HG03139 (cell line): Measurements from ENCODE around the gene SECISBP2.

ENCODE experiments used
- ATAC-seq: cut with Tn5 transposase; IDR thresholded peaks from one replicate; pipeline ENCODE4 v1.9.1; 2021; ENCODE audit not compliant: unreplicated experiment

The SECISBP2 gene

GRCh38 chr9:89346696-89347095, 28.4 kb downstream of the SECISBP2 start:
- ATAC-seq: no peak

DNA sequence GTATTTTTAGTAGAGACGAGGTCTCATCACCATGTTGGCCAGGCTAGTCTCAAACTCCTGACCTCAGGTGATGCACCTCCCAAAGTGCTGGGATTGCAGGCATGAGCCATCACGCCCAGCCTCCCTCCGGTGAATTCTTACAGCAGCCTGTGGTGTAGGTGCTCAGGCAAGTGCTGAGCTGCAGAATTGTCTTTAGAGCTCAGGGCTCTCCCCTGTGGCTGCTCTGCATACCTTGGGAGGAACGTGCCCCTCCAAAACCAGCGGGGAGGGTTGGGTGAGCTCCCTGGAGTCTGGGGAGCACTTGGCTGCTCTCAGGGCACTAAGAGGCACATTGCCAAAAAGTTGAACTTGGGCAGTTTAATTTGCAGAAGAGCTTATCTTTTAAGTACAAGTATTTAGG, 29.4 kb downstream of the SECISBP2 start:
- ATAC-seq: no peak

GRCh38 chr9:89349607-89350006, 31.3 kb downstream of the SECISBP2 start:
- no peak for ATAC-seq

DNA sequence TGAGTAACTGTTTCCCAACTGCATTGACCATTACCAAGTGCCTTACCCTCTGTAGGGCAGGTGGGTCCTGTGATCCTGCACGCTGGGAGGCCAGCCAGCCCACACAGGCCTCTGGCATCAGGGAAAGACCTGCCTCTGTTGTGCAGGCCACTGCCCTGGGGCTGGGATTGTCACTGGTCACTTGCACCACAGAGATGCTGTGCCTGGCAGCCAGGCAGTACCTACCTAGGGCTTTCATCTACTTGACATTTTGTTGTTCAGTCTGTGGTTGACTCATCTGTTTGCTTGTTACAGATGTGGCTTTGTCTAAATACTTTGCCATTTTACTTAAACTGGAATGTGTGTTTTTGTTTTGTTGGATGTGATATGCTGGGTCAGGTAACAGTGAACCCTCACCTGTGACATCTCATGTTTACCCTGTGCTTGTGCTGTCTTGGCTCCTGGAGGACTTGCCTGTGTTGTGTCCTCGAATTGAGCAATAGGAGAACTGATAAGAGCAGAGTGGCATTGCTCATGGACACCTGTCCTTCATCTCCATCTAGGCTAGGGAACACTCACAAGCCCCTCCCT, 32.8 kb downstream of the SECISBP2 start:
- no peak for ATAC-seq

GRCh38 chr9:89351584-89352300, 33.4 kb downstream of the SECISBP2 start:
- no peak for ATAC-seq

DNA sequence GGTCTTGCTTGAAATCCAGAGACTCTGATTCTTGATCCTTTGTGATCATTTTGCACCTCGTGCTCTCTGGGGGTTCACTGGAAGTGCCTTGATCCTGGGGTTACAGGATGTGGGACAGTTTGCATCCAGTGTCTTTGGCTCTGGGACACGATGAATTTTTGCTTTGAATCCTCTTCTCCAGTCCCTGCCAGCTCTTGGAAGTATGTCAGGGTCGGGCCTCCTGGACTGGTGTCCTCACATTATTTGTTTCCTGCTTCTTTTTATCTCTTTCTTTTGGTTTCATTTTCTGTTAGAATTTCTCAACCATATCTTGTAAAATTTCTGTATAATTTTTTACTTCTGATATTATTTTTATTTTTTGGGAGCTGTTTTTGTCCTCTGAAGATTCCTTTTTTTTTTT, 34.2 kb downstream of the SECISBP2 start:
- no peak for ATAC-seq

- ATAC-seq: no peak
These were observed 34.8 kb downstream of the SECISBP2 start for GRCh38 chr9:89352874-89353649.

- no peak for ATAC-seq
These were observed 35.7 kb downstream of the SECISBP2 start for GRCh38 chr9:89353989-89354388.

DNA sequence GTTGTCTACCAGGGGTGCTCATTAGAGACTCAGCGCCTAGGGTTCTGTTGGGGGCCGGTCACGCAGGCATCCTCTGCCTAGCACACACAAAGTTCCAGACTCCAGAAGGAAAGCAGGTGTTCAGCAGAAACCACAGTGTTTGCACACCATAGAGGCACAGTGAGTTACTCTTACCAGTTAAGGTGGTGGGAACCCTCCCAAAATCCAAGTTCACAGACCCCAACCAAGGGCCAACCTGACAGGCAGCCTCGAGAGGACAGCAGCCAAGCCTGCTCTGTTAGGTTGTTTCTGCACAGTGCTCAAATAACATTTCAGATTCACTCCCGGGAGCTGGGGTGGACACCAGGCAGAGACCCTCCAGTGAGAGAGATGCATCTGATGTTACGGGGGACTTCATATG, 36.2 kb downstream of the SECISBP2 start:
- no peak for ATAC-seq

- no peak for ATAC-seq
These were observed 38.5 kb downstream of the SECISBP2 start for GRCh38 chr9:89356782-89357181.

- ATAC-seq: no peak
These were observed 39.3 kb downstream of the SECISBP2 start for GRCh38 chr9:89357331-89358197.

DNA sequence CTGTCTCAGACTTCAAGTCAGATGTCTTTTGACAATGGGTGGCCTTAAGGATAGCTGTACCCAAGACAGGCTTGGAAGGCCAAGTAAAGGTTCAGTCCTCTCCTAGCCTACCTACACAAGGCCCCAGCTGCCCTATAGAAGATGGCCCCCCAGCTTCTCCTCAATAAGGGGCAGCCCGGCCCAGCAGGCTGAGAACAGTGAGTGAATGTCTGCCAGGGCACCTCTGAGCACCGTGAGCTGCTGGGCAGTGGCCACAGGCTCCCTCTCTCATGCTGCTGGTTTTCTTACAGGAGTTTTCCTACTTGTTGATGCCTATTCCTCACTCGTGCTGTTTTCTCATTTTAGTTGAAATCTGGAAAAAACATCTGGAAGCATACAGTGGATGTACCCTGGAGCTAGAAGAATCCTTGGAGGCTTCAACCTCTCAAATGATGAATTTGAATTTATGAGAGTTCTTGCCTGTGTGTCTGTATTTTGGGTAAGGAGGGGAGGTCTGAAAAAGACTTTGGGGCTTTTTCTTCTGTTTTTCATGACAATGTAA, 40.1 kb downstream of the SECISBP2 start:
- no peak for ATAC-seq

- ATAC-seq: no peak
These were observed 40.7 kb downstream of the SECISBP2 start for GRCh38 chr9:89358985-89359384.

- no peak for ATAC-seq
These were observed 41.5 kb downstream of the SECISBP2 start for GRCh38 chr9:89359751-89360261.

GRCh38 chr9:89360465-89360864, 42.2 kb downstream of the SECISBP2 start:
- no peak for ATAC-seq

GRCh38 chr9:89361031-89361430, 42.7 kb downstream of the SECISBP2 start:
- no peak for ATAC-seq

GRCh38 chr9:89361816-89362646, 43.7 kb downstream of the SECISBP2 start:
- no peak for ATAC-seq

- ATAC-seq: no peak
These were observed 44.5 kb downstream of the SECISBP2 start for GRCh38 chr9:89362647-89363310.

GRCh38 chr9:89363311-89363670, 45.0 kb downstream of the SECISBP2 start:
- ATAC-seq: no peak
